Endodermal cell (in vitro differentiated cells): ENCODE measurements around the gene ACOT7. TPM values are rescaled to one million over a fixed set of nuclear protein-coding genes. Genes with fewer than 3 reads are reported as not detected.

Source experiments
- DNase-seq: peaks from one replicate; pipeline ENCODE4 v3.0.0-alpha.2; 2017
- H3K27ac ChIP-seq: 2 replicates; pipeline ENCODE4 v1.5.1; 2013; ENCODE audit warnings: mild to moderate bottlenecking, low read depth, low read length, moderate library complexity
- H3K27me3 ChIP-seq: 2 replicates; pipeline ENCODE4 v1.6.1; 2013; ENCODE audit warnings: mild to moderate bottlenecking, low read length, moderate library complexity; ENCODE audit not compliant: insufficient read depth, control insufficient read depth, poor library complexity, severe bottlenecking
- H3K36me3 ChIP-seq: 2 replicates; pipeline ENCODE4 v1.7.0; 2013; ENCODE audit warnings: mild to moderate bottlenecking, low read length, moderate library complexity; ENCODE audit not compliant: control insufficient read depth, insufficient read depth
- H3K4me1 ChIP-seq: one replicate; pipeline ENCODE4 v1.7.0; 2013; ENCODE audit warnings: low read length; ENCODE audit not compliant: control insufficient read depth, insufficient read depth
- H3K4me3 ChIP-seq: 2 replicates; pipeline ENCODE4 v1.5.1; 2013; ENCODE audit warnings: mild to moderate bottlenecking, low read length, moderate library complexity
- H3K9ac ChIP-seq: 2 replicates; pipeline ENCODE4 v1.6.1; 2013; ENCODE audit warnings: mild to moderate bottlenecking, low read length, moderate library complexity; ENCODE audit not compliant: poor library complexity, severe bottlenecking; ENCODE audit errors: extremely low read depth
- H3K9me3 ChIP-seq: 2 replicates; pipeline ENCODE4 v1.6.1; 2013; ENCODE audit warnings: mild to moderate bottlenecking, low read length, moderate library complexity; ENCODE audit not compliant: control insufficient read depth
- H3K27ac Mint-ChIP-seq: 2 replicates; pipeline ENCODE4 v1.8.0; 2020; ENCODE audit warnings: mixed read lengths
- H3K27me3 Mint-ChIP-seq: 2 replicates; pipeline ENCODE4 v1.8.0; 2021; ENCODE audit warnings: mild to moderate bottlenecking, mixed read lengths; ENCODE audit not compliant: insufficient read depth
- H3K36me3 Mint-ChIP-seq: 2 replicates; pipeline ENCODE4 v1.8.0; 2020; ENCODE audit warnings: low read depth, mixed read lengths
- H3K4me1 Mint-ChIP-seq: 2 replicates; pipeline ENCODE4 v1.8.0; 2020; ENCODE audit warnings: mixed read lengths
- H3K4me3 Mint-ChIP-seq: 2 replicates; pipeline ENCODE4 v1.8.0; 2020; ENCODE audit warnings: mild to moderate bottlenecking, moderate library complexity, mixed read lengths
- H3K9me3 Mint-ChIP-seq: 2 replicates; pipeline ENCODE4 v1.8.0; 2020; ENCODE audit warnings: mild to moderate bottlenecking, mixed read lengths
- WGBS, 2 experiments: methylation state at CpG; one replicate each; pipeline versions ENCODE4 v1.1.5 to v1.1.7; 2013; ENCODE audit warnings: missing lambda C conversion rate in 2 of 2, mixed read lengths in 1 of 2; ENCODE audit not compliant: insufficient coverage in 1 of 2, insufficient read length in 1 of 2; 5-methylcytosine and 5-hydroxymethylcytosine counted together
- total RNA-seq, 2 donors: library from RNA; stranded (reverse); fragmentation: NEBNext Ultra II Directional in 1 of 2; extraction: Animal tissue kit (Norgen Biotek cat#: 25700) in 1 of 2; gene quantifications; 2 replicates in 1 of 2; 3 replicates in 1 of 2; pipeline ENCODE4 v1.2.1, GENCODE V29; 2021
- TF ChIP-seq, protein P1 (sequence below): fragments of 200-600 bp; sonication (generic); conservative IDR thresholded peaks from 2 replicates; pipeline ENCODE4 v1.5.0; 2021; ENCODE audit warnings: antibody characterized with exemption, mild to moderate bottlenecking

ACOT7 gene
- total RNA-seq, 2 donors from 2014 or later = 51.3 to 70.7 TPM

DNA sequence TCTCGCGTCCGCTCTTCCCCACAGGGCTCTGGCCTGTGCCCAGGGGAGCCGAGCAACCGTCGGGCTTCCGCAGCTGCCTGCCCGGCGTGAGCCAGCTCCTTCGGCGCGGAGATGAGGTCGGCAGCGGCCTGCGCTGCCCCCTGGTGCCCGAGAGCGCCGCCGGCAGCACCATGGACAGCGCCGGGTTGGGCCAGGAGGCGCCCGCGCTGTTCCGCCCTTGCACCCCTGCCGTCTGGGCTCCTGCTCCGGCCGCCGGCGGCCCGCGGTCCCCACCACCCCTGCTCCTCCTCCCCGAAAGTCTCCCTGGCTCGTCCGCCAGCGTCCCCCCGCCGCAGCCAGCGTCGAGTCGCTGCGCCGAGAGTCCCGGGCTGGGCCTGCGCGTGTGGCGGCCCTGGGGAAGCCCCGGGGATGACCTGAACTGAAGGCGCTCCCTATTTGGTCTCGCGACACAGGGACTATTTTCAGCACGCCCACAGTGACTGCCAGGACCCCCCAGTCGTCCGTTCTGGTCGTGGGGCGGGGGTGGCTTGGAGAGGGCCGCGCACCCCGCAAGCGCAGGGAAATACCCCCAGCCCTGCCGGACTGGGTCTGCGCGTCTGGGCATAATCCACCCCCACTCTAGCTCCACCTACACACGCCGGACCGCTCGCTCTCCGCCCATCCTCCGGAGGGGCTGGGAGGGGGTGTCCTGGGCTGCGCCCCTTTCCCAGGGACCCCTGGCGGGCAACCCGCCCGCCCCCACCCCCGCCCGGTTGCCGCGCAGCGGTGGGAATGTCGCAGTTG, 148.3 kb downstream of the ACOT7 start:
- H3K4me3 ChIP-seq = no peak overlapping the region
- H3K27ac Mint-ChIP-seq = no peak overlapping the region
- TF ChIP-seq, protein P1, sequence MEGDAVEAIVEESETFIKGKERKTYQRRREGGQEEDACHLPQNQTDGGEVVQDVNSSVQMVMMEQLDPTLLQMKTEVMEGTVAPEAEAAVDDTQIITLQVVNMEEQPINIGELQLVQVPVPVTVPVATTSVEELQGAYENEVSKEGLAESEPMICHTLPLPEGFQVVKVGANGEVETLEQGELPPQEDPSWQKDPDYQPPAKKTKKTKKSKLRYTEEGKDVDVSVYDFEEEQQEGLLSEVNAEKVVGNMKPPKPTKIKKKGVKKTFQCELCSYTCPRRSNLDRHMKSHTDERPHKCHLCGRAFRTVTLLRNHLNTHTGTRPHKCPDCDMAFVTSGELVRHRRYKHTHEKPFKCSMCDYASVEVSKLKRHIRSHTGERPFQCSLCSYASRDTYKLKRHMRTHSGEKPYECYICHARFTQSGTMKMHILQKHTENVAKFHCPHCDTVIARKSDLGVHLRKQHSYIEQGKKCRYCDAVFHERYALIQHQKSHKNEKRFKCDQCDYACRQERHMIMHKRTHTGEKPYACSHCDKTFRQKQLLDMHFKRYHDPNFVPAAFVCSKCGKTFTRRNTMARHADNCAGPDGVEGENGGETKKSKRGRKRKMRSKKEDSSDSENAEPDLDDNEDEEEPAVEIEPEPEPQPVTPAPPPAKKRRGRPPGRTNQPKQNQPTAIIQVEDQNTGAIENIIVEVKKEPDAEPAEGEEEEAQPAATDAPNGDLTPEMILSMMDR = peak; percentile 89
- H3K36me3 ChIP-seq = no peaks in the 10 kb centered on the region
- peaks cover 95% of the 10 kb centered on the region for H3K27me3 ChIP-seq
- H3K27ac ChIP-seq = peak overlapping the region; percentile 24
- H3K9me3 ChIP-seq = no peaks in the 10 kb centered on the region
- 0 to 1% methylated on average over 5 to 79 of the region's 79 CpGs for WGBS, 2 experiments
- H3K9ac ChIP-seq = no peak overlapping the region
- peaks cover 87% of the 10 kb centered on the region for H3K27me3 Mint-ChIP-seq
- H3K36me3 Mint-ChIP-seq = no peaks in the 10 kb centered on the region
- peaks cover 3% of the 10 kb centered on the region for H3K4me1 ChIP-seq
- DNase-seq = peak; percentile 96
- no peaks in the 10 kb centered on the region for H3K9me3 Mint-ChIP-seq
- H3K4me1 Mint-ChIP-seq = peaks cover 8% of the 10 kb centered on the region
- H3K4me3 Mint-ChIP-seq = peak overlapping the region; percentile 38

DNA sequence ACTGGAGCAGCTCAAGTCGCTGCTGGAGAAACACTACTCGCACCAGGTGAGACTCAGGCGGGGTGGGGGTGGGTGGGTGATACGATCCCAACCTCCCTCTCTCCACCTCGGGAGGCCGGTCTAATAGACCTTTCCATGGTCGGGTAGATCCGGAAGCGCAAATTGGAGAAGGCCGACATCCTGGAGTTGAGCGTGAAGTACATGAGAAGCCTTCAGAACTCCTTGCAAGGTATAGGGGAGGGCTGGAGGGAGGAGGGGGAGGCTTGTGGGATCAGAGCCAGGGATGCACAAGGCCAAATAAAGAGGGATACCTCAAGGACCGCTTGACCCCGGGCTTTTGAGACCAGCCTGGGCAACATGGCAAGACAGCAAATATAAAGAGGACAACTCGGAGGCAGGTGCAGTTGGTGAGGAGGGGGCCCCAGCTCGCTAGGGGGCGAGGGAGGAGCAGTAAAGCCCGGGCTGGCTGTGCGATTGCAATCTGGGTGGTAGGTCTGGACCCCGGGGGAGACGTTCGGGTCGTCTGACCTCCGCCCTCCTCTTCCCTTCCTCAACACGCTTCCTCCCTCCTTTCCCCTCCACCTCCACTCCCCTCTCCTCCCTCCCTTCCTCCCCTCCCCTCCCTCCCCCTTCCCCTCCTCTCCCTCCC, 149.0 kb downstream of the ACOT7 start:
- peaks cover 89% of the 10 kb centered on the region for H3K27me3 Mint-ChIP-seq

GRCh38 chr1:6243993-6244392, 149.6 kb downstream of the ACOT7 start, which contains the start of gene HES3:
Gene HES3, plus strand, starts transcription at chr1:6244179. Its CDS starts 187 bp downstream, at chr1:6244366.
- peak; percentile 71 for DNase-seq
- H3K9me3 Mint-ChIP-seq = no peaks in the 10 kb centered on the region
- H3K27ac ChIP-seq = no peak within 1 kb of the TSS
- peaks cover 90% of the 10 kb centered on the region for H3K27me3 ChIP-seq
- H3K36me3 ChIP-seq = no peaks in the 10 kb centered on the region
- H3K4me1 ChIP-seq = peaks cover 3% of the 10 kb centered on the region
- H3K9ac ChIP-seq = no peak within 1 kb of the TSS
- WGBS, 2 experiments = 4 to 5% methylated on average over 7 to 16 of the region's 16 CpGs
- H3K36me3 Mint-ChIP-seq = no peaks in the 10 kb centered on the region
- no peak within 1 kb of the TSS for H3K27ac Mint-ChIP-seq
- peak within 1 kb of the TSS; percentile 38 for H3K4me3 Mint-ChIP-seq
- TF ChIP-seq, protein P1 = no peak
- no peaks in the 10 kb centered on the region for H3K9me3 ChIP-seq
- H3K4me3 ChIP-seq = no peak within 1 kb of the TSS
- H3K27me3 Mint-ChIP-seq = peaks cover 91% of the 10 kb centered on the region
- peaks cover 6% of the 10 kb centered on the region for H3K4me1 Mint-ChIP-seq

More for the DNA sequence above, 149.0 kb downstream of the ACOT7 start:
- WGBS, 2 experiments = 1 to 5% methylated on average over 9 to 21 of the region's 24 CpGs
- no peaks in the 10 kb centered on the region for H3K9me3 ChIP-seq
- H3K27me3 ChIP-seq = peaks cover 93% of the 10 kb centered on the region
- no peak overlapping the region for H3K27ac ChIP-seq
- no peak for DNase-seq
- H3K36me3 ChIP-seq = no peaks in the 10 kb centered on the region
- Mint-ChIP-seq H3K4me3 (peak overlapping the region; percentile 38), H3K9me3 (no peaks in the 10 kb centered on the region), H3K36me3 (no peaks in the 10 kb centered on the region), H3K27ac (no peak overlapping the region), H3K4me1 (peaks cover 6% of the 10 kb centered on the region)
- no peak overlapping the region for H3K4me3 ChIP-seq
- TF ChIP-seq, protein P1 = no peak
- no peak overlapping the region for H3K9ac ChIP-seq
- peaks cover 3% of the 10 kb centered on the region for H3K4me1 ChIP-seq
